ENCODE measurements around the gene TSPAN32.
"Not testable (repeated sequence)": the region's sequence is repeated elsewhere in the genome, so short reads cannot be mapped to it uniquely, and the experiment has no call there.

Gene TSPAN32

DNA sequence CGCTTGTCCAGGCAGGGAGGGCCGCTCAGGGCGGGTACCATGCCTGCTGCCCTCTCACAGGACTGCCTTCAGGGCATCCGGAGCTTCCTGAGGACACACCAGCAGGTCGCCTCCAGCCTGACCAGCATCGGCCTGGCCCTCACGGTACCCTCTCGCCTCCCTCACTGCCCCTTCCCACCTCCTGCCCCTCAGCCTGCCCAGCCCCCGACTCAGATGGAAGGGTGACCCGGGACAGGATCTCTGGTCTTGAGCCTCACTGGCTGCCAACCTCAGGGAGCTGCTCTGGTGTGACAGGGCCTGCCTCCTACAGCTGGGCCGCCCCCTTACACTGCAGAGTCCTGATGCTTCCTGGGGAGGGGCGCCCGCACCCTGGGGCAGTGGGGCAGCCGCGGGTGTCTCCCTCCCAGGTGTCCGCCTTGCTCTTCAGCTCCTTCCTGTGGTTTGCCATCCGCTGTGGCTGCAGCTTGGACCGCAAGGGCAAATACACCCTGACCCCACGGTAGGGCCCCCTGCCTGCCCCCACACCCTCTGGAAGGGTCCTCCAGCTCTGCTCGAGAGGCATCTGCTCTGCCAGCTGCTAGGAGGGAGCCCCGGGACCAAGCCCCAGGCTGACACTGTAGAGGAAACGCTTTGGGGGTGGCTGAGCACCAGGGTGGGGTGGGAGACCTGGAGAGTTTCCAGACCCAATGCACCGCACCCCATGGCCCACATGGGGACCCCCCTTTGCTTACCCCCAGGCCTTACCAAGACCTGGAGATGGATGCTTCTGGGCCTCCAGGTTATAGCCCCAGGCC, 14.6 kb downstream of the TSPAN32 start:
- DNase-seq (ENCODE audit: low read depth) = no peak

DNA sequence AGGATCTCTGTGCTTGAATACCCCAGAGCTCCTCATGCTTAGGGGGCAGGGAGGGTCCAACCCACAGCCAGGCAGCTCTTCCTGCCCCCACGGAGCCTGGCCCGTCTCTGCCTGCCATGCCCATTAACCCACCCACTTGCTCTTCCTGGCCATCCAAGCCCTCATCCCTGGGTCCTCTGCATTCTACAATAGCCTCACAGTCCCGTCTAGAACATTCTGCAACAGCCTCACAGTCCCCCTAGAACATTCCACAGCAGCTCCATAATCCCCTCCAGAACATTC, 15.1 kb downstream of the TSPAN32 start:
- no peak for DNase-seq (ENCODE audit: low read depth)

DNA sequence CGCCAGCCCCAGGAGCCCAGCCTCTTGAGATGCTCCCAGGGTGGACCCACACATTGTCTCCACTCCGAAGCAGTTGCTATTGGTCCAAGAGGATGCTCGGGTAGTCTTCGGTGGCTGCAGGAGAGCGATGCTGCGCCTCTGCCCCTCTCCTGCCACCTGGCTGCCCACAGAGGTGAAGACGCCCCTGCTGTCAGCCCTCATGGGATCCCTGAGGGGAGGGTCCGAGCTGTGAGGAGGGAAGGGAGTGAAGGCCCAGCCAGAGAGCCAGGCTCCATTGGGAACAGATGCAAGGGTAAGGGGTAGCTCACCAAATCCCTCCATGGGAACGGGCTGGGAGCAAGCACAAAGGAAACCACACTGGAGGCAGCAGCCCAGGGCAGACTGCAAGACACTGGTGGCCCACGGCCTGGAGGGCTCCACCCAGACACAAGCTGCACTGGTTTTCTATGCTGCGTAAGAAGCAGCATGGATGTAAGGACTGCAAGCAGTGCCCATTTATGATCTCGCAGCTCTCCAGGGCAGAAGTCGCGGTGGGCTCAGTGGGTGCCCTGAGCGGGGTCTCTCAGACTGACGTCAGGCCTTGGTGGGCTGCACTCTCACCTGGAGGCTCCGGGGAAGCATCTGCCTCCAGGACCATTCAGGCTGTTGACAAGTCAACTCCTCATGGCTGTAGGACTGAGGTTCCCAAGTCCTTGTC, 15.7 kb downstream of the TSPAN32 start:
- DNase-seq (ENCODE audit: low read depth) = no peak

DNA sequence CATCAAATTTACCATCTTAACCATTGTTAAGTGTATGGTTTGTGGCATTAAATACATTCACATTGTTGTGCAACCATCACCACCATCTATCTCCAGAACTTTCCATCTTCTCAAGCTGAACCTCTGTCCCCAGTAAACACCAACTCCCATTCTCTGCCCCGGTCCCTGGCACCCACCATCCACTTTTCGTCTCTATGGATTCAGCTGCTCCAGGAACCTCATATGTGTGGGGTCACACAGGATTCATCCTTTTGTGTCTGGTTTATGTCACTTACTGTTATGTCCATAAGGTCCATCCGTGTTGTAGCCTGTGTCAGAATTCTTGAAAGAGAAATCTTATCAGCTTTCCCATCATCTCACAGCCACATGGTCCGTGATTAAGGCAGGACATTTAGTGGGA, 16.3 kb downstream of the TSPAN32 start:
- DNase-seq (ENCODE audit: low read depth) = no peak

DNA sequence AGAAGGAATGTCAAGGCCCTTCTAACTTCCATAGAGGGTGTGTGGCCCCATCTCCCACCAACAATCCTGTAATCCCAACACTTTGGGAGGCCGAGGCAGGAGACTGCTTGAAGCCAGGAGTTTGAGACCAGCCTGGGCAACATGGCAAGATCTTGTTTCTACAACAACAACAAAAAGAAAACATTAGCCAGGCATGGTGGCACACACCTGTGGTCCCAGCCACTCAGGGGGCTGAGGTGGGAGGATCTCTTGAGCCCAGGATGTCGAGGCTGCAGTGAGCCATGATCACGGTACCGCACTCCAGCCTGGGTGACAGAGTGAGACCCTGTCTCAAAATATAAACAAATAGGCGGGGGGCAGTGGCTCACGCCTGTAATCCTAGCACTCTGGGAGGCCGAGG, 16.9 kb downstream of the TSPAN32 start:
- no peak for DNase-seq (ENCODE audit: low read depth)

DNA sequence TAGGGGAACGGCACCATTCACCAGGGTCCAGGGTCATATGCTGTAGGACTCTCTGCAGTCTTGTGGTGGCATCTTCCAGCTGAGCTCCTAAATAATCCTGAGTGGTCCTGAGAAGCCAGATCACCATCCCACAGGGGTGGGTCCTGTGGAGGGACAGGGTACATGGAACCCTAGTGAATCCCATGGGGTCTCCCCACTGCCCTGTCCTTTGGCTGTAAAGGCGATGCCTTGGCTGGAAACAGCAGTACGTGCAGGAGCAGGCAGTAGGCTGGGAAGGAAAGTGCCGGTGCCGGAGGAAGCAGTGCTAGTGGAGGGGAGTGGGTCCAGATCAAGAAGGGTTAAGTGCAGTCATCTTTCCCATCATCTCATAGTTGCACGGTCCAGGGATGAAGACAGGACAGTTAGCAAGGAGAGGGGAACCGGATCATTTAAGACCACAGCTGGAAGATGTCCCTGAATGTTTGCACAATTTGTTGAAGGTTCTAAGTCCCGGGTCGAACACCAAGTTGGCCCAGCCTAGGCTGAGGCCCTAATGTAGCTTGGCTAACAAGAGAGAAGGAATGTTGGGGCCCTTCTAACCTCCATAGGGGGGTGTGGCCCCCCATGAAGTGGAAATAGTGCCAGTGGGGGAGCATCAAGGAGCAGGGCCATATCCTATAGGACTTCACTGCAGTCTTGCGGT, 18.1 kb downstream of the TSPAN32 start:
- DNase-seq (ENCODE audit: low read depth) = no peak

DNA sequence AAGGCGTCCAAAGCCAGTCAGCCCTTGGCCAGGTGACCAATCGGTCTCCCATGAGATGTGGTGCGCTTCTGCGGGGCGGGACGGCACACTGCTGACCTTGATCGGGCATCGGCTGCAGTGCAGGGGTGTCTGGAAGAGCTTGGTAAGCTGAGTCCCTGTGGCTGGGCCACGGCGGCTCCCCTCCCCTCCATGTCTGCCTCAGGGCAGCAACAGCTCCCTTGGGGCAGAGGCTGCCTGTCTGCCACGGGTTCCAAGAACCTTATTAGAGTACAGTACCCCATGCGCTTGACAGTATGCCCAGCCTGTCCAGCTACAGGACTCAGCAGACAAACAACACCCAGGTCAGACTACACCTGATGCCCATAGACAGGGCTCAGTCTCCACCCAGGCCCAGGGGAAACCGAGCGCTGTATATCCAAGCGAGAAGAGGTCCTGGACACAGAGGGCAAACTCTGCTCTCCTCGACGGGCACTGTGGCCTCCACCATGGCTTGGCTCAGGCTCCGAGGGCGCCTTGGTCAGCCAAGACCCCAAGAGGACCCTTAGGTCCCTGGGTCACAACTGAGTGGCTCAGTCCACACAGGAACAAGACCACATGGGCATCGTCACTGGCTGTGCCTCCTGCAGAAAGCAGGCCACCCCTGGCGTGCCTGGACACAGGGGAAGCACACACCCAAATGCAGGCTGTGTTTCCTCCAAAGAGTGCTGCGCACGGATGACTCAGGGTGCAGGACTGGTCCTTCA, 18.9 kb downstream of the TSPAN32 start:
- no peak for DNase-seq (ENCODE audit: low read depth)

DNA sequence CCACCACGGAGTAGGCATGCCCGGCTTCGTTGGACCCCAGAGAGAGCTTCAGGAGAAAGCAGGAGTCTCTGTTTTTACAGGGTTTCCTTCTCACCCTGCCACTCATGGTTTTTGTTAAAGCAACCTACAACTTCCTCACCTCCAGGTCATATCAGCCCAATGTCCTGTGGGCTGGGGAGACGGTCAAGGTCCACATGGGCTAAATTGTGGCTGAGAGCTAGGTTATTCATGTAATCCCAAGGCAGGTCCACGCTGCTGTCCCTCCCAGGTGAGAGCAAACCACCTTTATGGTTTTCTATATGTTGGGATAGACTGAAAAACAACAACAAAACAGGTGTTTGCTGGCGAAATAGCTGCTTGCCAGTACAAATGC, 19.5 kb downstream of the TSPAN32 start:
- no peak for DNase-seq (ENCODE audit: low read depth)

DNA sequence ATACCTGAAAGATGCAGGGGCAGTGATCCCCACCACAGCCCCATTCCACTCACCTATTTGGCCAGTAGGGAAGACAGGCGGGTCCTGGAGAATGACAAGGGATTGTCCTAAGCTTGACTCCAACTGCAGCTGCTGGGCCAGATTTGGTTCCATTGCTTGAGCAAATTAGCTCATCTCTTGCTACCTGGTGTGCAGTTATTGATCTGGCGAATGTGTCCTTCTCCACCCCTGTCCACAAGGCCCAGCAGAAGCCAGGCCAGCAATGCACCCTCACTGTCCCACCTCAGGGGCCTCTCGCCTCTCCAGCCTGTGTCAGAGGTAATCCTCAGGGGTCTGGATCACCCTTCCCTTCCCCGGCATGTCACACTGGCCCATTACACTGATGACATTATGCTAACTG, 23.3 kb downstream of the TSPAN32 start:
- no peak for DNase-seq (ENCODE audit: low read depth)

DNA sequence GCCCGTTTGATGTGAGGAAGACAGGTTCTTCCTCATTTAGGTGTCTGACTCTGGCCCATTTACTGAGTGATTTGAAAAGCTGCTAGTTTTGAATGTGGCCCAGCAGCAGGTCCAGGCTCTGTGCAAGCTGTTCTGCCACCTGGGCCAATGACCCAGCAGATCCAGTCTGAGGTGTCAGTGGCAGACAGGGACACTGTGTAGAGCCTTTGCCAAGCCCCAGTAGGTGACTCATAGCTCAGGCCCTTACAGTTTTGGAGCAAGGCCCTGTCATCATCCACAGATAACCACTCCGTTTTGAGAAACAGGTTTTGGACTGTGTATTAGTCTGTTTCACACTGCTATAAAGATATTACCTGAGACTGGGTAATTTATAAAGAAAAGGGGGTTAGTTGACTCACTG, 23.9 kb downstream of the TSPAN32 start:
- no peak for DNase-seq (ENCODE audit: low read depth)

DNA sequence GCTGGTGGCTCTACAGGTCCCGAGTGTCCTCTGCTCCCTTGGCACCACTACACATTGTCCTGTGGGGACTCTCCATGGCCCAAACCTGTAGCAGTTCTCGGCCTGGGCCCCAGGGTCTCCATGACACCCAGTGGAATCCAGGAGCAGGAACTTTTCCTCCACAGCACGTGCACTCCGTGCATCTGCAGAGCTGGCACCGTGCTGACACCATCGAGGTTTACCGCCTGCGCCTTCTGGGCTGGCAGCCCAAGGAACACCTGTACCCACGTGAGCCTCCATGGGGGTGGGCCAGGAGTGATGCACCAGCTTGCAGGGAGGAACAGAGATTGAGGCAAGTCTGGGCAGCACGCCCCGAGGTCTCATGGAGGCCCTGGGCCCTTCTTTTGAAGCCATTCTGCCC, 25.2 kb downstream of the TSPAN32 start:
- no peak for DNase-seq (ENCODE audit: low read depth)

DNA sequence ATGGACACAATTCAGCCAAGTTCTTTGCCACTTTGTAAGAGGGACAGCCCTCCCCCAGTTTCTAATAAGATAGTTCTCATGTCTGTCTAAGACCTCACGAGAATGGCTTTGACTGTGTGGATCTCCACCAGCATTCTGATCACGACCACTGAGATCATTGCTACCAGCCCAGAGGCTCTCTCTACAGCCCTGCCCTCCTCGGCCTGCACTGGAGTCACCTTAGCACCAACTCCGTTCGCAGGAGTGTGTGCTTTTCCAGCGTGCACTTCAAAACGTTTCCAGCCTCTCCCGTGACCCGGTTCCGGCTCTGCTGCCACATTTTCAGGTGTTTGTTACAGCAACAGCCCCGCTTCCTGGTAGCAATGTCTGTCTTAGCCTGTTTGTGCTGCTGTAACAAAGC, 26.2 kb downstream of the TSPAN32 start:
- no peak for DNase-seq (ENCODE audit: low read depth)

DNA sequence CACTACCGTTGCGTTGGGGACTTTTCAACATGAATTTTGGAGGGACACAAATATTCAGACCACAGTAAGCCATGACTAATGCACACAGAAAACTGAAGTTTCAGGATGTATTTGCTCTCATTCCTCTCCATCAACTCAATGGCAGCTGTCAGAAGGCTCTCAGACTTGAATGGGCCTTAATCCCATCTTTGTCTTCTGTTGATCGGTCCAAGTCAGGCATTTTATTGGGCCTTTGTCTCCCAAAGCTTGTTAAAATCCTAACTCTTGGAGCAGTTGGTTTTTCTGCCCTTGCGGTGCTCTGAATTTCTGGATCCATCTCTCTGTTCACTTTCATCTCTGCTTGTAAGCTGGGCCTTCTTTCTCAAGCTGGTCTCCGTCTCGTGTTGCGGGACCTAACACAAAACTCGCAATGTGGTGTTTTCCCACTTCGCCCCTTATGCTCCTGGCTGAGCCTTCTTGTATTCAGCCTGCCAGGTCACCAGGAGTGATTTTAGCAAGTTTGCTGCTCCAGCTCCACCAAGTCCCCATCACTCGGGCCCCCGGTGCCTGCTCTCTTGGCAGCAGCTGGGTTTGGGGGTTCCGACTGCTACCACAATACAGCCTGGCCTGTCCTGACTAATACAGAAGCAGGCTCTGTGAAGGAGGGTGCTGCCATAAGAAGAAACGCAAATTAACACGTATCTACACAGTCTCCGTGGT, 27.0 kb downstream of the TSPAN32 start:
- DNase-seq (ENCODE audit: low read depth) = no peak

DNA sequence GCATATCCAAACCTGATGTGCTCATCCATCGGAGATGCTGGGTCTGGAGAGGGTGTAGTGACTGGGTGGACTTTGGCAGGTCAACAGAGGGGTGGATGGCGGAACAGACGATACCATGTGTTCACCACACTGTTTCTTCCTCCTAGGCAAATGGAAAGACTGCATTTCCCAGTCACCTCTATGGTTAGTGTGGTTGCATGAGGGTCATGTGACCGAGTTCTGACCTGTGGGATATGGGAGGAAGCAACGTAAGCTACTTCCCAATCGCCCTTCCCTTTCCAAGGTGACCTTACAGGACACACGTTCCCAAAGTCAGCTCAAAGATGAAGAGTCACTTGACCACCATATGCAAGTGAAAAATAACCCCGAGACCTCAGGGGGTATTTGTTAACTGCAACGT, 27.7 kb downstream of the TSPAN32 start:
- no peak for DNase-seq (ENCODE audit: low read depth)

DNA sequence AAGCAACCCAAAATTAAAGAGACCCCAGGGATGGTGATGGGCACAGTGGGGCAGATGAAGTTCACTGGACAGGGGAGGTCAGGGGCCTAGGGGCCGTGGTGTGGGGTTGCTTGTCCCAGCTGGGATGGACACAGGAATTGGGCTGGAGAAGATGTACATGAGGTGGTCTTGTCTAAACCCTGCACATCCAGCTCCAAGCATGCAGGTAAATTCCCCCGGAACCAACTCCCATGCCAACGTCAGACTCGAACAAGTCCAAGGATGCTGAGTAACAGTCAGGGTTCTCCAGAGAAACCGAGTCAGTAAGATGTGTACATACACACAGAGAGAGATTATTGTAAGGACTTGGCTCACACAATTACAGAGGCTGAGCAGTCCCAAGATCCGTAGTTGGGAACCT, 28.9 kb downstream of the TSPAN32 start:
- DNase-seq (ENCODE audit: low read depth) = no peak

DNA sequence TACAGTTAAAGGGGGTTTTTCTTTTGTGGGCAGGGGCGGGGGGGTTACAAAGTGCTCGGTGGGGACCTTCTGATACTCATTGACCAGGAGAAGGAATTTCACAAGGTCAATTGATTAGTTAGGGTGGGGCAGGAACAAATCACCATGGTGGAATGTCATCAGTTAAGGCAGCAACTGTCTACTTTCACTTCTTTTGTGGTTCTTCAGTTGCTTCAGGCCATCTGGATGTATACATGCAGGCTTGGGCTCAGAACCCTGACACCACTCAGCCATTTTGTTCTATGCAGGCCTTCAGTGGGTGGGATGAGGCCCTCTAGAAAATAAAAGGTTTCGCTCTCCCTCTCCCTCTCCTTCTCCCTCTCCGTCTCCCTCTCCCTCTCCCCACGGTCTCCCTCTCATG, 29.6 kb downstream of the TSPAN32 start:
- DNase-seq (ENCODE audit: low read depth) = no peak

DNA sequence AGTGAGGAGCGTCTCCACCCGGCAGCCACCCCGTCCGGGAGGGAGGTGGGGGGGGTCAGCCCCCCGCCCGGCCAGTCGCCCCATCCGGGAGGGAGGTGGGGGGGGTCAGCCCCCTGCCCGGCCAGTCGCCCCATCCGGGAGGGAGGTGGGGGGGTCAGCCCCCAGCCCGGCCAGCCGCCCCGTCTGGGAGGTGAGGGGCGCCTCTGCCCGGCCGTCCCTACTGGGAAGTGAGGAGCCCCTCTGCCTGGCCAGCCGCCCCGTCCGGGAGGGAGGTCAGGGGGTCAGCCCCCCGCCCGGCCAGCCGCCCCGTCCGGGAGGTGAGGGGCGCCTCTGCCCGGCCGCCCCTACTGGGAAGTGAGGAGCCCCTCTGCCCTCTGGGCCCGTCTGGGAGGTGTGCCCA, 30.8 kb downstream of the TSPAN32 start:
- DNase-seq (ENCODE audit: low read depth) = not testable (repeated sequence)

DNA sequence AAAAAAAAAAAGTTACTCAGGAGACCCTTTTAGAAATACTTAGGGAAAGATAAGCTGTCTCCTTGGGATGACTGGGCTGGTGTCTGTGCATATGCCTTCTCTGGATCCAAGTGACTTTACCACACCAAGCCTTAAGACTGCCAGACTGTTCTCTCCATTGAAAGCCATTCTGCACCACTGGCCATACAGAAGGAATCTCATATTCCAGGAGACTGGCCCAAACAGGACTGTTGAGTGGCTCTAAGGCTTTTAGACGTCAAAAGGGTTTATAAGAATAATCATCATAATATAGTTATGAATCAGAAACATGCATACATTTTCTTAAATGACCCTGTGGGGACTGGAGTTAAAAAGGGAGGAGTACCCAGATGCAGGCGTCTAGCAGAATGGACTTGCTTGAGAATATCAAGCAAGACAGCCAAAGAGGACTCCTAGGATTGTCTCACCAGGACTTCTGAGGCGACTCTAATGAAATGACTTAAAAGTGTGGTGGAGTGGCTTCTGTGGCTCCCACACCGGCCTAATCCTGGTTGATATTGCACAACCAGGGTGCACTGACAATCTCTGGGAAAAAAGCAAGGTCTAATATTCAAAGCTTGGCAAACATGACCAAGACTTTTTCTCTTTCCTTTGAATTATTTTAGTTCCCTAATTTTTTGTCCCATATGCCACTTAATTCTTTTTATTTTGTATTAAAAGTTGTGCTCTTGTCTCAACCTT, 31.8 kb downstream of the TSPAN32 start:
- not testable (repeated sequence) for DNase-seq (ENCODE audit: low read depth)

DNA sequence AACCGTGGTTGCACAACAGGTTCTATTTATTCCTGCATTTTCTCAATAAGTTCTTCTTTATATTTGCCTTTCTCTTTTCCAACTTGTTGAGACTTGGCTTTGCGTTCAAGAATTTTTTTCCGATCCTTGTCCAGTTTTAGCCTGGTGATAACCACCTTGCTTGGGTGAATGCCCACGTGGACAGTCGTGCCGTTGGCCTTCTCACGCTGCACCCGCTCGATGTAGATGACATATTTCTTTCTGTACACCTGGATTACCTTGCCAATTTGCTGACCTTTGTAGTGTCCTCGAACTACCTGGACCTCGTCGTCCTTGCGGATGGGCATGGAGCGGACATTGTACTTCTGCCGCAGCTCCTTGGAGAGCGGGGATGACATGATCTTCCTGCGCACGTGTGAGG, 33.5 kb downstream of the TSPAN32 start:
- not testable (repeated sequence) for DNase-seq (ENCODE audit: low read depth)

DNA sequence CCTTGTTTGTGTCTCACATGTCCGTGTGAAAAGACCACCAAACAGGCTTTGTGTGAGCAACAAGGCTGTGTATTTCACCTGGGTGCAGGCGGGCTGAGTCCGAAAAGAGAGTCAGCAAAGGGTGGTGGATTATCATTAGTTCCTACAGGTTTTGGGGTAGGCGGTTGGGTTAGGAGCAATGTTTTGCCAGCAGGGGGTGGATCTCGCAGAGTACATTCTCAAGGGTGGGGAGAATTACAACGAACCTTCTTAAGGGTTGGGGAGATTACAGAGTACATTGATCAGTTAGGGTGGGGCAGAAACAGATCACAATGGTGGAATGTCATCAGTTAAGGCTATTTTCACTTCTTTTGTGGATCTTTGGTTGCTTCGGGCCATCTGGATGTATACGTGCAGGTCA, 36.9 kb downstream of the TSPAN32 start:
- not testable (repeated sequence) for DNase-seq (ENCODE audit: low read depth)

DNA sequence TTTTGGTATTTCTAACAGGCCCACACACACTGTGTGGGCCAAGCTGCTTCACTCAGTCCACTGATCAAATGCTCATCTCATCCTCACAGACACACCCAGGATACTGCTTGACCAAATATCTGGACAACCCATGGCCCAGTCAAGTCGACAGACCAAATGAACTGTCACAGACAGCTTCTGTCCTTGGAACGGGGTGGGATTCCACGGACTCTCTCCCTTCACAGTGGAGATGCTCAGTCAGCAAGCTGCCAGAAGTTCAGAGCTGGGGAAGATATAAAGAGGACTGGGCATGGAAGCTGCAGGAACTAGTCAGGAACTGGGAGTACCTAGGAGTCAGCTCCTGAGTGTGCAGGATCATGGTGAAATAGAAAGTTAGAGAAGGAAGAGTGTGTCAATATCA, 40.7 kb downstream of the TSPAN32 start:
- no peak for DNase-seq (ENCODE audit: low read depth)

DNA sequence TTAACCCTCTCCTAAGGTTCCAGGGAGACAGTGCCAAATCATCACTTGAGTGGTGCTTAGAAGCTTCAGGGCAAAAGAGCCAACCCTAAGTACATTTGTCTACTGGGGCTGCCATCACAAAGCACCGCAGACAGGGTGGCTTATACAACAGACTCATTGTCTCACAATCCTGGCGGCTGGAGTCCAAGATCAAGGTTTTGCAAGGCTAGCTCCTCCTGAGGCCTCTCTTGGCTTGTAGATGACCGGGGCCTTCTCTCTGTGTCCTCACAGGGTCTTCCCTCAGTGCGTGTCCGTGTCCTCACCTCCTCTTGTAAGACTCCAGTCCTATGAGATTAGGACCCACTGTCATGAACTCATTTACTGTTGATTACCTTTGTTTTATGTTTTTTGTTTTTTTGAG, 41.2 kb downstream of the TSPAN32 start:
- DNase-seq (ENCODE audit: low read depth) = no peak
